SHP77 (cell line): ENCODE measurements around the gene NXNL1.
"Not testable (repeated sequence)": the region's sequence is repeated elsewhere in the genome, so short reads cannot be mapped to it uniquely, and the experiment has no call there.

Source experiments
- DNase-seq, 2 experiments: peaks; one replicate each; lab custom pipeline; 2025; lab: John Stamatoyannopoulos, UW

The NXNL1 gene, protein sequence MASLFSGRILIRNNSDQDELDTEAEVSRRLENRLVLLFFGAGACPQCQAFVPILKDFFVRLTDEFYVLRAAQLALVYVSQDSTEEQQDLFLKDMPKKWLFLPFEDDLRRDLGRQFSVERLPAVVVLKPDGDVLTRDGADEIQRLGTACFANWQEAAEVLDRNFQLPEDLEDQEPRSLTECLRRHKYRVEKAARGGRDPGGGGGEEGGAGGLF

DNA sequence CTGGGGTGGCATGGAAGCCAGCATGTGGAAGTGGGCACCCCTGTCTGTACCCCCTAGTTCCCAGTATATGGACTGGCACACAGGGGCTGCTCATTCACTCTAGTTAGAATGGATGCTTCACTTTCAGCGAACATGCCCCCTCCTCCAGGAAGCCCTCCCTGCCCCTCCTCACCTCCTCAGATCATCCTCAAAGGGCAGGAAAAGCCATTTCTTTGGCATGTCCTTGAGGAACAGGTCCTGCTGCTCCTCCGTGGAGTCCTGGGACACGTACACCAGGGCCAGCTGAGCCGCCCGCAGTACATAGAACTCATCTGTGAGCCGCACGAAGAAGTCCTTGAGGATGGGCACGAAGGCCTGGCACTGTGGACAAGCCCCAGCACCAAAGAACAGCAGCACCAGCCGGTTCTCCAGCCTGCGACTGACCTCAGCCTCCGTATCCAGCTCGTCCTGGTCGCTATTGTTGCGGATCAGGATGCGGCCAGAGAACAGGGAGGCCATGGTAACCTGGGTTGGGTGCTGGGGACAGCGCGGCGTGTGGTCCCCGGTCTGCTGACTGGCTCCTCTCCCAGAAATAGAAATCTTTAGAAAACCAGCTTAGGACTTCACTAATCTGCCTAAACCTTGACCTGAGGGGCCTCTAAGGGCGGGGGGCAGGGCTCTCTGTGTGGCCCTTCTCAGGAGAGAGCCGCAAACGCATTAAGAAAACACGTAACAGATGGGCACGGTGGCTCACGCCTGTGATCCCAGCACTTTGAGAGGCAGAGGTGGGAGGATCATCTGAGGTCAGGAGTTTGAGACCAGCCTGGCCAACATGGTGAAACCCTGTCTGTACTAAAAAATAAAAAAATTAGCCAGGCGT lies at the start of gene NXNL1:
Gene NXNL1 (minus strand): TSS at position 555 of the 859 bp plus-strand sequence. CDS start 57 bp downstream, at position 498.
- no peak for DNase-seq

DNA sequence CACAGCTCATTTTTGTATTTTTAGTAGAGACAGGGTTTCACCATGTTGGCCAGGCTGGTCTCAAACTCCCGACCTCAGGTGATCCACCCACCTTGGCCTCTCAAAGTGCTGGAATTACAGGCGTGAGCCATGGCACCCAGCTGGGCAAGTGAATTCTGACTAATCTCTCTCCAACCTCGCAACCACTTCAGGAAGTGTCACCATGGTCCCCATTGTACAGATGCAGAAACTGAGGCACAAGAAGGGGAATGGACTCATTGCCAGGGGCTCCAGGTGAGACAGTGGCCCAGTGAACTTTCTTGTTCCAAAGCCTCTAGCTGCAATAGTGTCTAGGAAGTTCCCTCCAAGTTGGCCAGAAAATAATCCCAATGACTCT lies 47.8 kb upstream of the NXNL1 start:
- DNase-seq, result not testable (repeated sequence)

DNA sequence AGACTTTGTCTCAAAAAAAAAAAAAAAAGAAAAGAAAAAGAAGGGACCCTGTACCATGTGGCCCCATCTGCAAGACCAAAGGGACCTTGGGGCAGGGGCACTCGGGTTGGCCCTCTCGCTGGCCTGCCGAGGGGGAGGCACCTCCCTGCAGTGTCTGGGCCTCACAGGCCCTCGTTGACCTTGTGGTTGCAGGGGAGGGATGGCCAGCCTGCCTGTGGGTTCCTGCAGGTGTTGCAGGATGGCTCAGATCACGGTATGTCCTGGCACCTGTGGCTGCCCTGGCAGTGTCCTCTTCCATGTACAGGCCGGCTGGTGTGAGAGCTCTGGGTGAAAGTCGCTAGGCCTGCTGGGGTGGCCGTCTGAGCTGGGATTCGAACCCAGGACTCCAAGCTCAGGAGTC lies 46.0 kb upstream of the NXNL1 start:
- DNase-seq, result no peak

DNA sequence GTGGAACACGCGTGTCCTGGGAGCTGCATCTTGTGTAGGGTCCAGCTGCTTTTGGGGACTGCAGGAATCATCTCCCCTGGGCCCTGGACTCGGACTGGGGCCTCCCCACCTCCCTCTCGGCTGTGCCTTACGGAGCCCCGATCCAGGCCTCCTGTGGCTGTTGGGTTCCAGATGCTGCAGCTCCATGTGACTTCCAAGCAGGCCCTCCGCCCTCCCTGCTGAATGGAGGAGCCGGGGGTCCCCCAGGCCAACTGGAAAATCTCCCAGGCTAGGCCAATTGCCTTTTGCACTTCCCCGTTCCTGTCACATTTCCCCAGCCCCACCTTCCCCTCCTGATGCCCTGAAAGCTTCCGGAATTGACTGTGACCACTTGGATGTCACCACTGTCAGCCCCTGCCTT lies 44.5 kb upstream of the NXNL1 start:
- DNase-seq, result no peak

DNA sequence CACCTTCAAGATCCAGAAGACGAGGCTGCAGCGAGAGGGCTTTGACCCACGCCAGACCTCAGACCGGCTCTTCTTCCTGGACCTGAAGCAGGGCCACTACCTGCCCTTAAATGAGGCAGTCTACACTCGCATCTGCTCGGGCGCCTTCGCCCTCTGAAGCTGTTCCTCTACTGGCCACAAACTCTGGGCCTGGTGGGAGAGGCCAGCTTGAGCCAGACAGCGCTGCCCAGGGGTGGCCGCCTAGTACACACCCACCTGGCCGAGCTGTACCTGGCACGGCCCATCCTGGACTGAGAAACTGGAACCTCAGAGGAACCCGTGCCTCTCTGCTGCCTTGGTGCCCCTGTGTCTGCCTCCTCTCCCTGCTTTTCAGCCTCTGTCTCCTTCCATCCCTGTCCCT lies 43.7 kb upstream of the NXNL1 start:
- DNase-seq, result no peak

DNA sequence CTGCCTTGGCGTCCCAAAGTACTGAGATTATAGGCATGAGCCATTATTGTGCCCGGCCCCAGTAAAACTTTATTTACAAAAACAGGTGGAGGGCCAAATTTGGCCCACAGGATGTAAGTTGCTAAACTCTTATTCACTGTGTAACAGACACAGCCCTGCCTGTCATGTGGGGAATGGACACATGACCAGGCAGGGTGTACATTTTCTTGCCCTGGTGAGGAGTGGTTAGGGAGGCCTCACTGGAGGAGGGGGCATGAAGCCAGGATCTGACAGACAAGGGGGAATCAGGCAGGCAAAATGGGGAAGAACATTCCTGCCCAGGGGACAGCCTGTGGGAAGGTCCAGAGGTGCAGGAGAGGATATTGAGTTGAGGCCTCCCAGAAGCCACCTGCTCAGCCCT lies 43.3 kb upstream of the NXNL1 start:
- DNase-seq, result no peak

DNA sequence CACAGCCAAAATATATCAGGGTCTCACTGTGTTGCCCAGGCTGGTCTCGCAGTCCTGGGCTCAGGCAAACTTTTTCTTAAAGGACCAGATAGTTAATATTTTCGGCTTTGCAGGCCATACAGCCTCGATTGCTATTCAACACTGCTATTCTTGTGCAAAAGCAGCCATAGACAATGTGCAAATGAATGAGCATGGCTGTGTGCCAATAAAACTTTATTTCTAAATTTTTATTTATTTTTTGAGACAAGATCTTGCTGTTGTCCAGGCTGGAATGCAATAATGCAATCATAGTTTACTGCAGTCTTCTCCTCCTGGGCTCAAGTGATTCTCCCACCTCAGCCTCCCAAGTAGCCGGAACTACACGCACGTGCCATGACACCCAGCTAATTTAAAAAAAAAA lies 42.5 kb upstream of the NXNL1 start:
- DNase-seq, result no peak

DNA sequence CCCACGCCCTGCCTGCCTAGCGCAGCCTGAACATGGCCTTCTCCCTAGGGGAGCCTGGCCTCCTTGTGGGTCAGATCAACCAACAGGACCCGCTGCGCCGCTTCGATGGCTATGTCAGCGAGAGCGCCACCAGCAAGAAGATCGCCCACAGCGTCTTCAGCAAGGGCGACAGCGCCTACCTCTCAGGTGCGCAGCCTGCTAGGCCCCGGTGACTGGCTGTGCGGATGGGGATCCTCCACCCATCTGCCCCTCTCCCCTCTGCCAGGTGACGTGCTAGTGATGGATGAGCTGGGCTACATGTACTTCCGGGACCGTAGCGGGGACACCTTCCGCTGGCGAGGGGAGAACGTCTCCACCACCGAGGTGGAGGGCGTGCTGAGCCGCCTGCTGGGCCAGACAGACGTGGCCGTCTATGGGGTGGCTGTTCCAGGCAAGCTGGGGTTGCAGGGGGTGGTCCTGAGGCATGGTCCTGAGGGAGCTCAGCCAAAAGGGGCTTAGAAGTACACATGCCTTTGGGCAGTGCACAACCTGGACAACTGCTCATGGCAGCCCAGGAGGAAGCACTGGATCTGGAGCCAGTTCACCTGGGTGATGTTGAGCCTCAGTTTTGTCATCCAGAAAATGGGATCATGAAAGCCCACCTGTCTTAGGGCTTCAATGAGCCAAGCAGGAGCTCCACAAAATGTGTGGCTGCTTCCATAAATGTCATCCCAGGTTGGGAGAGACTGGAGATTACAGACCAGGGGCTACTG lies 39.9 kb upstream of the NXNL1 start:
- DNase-seq, result no peak

DNA sequence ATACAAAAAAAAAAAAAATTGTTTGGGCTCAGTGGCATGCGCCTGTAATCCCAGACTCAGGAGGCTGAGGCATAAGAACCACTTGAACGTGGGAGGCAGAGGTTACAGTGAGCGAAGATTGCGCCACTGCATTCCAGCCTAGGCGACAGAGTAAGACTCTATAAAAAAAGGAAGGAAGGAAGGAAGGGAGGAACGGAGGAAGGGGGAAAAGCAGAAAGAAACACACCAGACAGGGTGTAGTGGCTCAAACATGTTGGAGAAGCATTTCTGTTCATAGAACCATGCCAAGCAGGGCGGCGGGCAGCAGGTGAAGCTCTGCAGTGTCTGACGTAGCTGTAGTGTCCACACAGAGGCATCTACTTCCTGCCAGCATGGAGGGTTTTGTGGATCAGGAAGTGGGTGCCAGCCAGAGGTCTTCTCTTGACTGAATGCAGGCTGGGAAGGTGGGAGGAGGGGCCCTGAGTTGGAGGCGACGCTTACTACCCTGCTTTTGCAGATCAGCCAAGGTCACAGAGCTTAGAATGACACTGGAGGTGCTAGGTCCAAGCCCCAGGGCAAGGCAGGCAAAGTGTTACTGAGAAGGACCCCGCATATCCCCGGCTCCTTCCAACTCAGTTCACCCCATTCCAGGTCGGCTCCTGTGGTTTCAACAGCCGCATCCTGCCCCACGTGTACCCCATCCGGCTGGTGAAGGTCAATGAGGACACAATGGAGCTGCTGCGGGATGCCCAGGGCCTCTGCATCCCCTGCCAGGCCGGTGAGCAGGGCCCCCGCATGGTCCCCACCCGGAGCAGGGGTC lies 39.1 kb upstream of the NXNL1 start:
- peak; percentile 59 to 84 for DNase-seq

DNA sequence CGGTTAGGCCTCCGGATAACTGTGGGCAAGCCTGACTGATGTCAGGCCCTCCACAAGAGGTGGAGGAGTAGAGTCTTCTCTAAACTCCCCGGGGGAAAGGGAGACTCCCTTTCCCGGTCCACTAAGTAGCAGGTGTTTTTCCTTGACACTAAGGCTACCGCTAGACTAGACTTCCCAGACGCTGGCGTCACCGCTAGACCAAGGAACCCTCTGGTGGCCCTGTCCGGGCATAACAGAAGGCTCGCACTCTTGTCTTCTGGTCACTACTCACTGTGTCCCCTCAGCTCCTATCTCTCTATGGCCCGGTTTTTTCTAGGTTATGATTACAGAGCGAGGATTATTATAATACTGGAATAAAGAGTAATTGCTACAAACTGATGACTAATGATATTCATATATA lies 38.3 kb upstream of the NXNL1 start:
- peak; percentile 14 to 29 for DNase-seq

DNA sequence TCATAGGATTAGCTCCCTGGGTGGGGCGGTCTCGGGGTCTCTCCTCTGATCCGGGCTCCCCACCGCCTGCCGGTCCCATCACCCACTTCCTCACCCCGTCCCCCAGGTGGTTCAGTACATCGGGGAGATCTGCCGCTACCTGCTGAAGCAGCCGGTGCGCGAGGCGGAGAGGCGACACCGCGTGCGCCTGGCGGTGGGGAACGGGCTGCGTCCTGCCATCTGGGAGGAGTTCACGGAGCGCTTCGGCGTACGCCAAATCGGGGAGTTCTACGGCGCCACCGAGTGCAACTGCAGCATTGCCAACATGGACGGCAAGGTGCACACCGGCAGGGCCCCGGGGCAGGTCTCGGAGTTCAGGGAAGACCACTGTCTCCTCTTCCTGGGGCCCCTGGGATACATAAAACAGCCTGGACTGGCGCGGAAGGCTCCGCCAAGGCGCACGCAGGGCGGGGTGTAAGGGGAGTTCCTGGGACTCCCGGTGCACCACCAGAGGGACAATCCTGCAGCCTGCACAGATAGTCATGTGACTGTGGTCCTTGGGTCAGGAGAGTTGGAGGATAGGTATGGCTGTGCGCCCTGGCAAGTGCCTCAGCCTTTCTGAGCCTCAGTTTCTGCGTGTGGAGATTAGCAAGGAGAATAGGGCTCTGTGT lies 36.5 kb upstream of the NXNL1 start:
- no peak for DNase-seq

DNA sequence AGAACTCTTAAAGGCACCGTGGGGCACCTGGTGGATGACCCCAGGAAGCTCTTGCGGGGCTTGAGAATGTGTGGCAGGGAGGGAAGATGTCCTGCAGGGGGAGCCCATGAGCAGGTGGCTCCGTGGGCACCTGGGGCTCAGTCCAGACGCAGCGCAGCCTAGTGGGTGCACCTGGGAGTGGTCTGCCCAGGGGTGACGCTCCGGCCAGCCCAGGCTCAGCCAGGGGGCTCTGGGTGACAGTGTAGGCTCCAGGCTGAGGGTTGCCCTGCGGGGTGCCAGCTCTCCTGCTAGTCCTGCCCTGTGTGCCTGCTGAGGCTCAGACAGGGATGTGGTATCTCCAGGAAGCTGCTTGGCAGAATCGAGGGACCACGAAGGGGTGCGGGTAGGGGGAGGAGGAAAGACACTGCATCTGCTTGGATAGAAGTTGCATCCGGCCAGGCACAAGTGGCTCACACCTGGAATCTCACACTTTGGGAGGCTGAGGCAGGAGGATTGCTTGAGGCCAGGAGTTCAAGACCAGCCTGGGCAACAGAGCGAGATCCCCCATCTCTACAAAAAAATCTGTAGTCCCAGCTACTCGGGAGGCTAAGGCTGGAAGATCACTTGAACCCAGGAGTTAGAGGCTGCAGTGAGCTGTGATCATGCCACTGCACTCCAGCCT lies 35.7 kb upstream of the NXNL1 start:
- DNase-seq, result peak; percentile 74 to 82

DNA sequence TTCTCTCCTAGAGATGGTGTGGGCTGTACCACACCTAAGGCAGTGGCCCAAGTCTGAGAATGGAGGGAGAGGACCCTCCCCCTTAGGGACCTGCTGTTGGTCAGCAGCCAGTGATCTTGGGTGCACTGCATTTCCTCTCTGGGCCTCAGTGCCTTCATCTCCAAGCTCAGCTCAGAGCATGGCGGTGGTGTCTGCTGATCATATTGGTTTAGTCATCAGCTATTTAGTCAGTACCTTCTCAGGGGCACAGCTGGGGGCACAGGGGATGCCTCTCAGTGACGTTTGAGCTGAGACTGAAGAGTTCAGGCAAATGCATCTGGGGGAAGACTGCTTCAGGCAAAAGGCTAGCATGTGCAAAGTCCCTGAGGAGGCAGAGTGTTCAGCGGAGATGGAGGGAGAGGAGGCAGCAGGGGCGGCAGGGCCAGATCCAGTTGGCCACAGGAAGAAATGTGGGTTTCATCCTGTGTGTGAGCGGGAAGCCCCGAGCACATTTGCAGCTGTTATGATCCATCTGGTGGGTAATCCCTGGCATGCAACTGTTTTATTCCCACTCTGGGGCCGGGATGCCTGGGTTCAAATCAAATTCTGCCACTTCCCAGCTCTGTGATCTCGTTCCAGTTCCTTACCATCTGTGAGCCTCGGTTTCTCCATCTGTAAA lies 35.0 kb upstream of the NXNL1 start:
- DNase-seq, result no peak

DNA sequence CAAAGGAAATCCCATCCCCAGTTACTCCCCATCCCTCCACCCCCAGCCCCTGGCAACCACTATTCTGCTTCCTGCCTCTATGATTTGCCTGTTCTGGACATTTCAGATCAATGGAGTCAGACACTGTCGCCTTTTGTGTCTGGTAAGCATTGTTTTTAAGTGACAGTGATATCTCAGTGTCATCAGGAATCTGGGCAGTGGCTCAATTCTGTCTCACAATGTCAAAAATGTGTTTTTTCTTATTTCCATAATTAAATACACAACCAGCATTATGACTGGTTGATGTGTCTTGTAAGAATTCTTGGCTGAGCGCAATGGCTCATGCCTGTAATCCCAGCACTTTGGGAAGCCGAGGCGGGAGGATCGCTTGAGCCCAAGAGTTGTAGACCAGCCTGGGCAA lies 30.6 kb upstream of the NXNL1 start:
- DNase-seq, result no peak

DNA sequence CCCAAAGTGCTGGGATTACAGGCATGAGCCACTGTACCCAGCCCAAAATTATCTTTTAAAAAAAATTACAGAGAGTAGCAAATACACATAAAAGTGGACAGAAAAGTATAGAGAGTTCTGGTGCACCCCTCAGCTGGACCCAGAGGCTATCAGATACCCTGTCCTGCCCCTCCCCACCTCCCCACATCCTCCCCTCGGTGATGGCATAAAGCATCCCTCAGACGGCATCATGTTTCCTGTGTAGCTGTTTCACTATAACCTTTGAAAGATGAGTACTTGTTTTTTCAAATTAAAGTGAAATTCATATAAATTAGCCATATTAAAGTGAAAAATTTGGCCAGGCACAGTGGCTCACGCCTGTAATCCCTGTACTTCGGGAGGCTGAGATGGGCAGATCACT lies 29.7 kb upstream of the NXNL1 start:
- no peak for DNase-seq

DNA sequence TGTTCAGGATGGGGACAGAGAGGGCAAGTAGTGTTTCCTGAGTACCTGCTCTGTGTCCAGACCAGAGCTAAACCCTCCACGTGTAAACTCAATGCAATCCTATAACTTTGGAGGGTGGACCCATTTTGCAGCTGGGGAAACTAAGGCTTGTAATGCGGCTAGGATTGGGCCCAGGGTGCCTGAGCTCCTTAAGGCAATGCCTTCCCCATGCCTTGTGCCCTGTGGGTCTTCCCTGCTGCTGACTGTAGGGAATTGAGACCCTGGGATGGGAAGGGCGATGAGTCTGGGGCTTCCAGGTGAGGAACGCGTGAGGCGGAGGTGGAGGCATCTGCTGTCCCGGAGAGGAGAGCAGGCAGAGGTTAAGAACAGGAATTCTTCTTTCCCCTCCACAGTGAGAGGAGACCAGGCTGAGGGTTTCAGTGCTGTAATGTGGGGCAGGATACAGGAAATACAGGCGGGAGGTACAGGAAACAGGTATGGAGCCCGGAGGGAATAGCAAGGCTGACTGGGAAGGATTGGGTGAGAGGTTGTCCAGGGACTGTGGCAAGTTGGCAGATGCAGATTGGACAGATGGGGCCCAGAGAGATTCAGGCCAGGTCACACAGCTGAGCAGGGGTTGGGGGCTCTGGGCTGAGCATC lies 28.8 kb upstream of the NXNL1 start:
- DNase-seq, result no peak

DNA sequence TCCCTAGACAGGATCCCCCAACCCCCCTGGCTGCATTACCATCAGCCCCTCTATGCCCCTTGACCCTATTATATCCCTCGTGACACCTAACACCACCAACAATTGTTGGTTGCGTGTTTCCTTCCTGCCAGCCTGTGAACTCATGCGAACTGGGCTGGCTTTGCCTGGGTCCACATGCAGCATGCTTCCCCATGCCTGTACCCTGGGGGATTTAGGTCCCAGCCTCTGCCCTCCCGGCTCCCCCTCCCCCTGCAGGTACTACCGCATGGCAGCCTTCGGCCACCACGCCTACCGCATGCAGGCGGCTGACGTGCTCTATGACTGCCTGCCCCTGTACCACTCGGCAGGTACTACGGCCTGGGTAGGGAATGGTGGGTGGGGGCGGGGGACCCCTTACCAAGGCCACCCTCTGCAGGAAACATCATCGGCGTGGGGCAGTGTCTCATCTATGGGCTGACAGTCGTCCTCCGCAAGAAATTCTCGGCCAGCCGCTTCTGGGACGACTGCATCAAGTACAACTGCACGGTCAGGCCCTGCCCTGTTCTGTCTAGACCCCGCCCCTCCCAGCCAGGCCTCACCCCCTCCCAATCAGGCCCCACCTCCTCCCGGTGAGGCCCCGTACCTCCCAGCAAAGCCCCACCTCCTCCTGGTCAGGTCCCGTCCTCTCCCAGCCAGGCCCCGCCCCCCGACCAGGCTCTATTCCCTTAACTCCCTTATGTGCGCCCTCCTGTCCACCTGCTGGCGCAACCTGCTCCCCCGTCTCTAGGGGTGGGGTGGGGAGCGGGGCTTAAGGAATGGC lies 28.1 kb upstream of the NXNL1 start:
- DNase-seq, result peak; percentile 20 to 56

DNA sequence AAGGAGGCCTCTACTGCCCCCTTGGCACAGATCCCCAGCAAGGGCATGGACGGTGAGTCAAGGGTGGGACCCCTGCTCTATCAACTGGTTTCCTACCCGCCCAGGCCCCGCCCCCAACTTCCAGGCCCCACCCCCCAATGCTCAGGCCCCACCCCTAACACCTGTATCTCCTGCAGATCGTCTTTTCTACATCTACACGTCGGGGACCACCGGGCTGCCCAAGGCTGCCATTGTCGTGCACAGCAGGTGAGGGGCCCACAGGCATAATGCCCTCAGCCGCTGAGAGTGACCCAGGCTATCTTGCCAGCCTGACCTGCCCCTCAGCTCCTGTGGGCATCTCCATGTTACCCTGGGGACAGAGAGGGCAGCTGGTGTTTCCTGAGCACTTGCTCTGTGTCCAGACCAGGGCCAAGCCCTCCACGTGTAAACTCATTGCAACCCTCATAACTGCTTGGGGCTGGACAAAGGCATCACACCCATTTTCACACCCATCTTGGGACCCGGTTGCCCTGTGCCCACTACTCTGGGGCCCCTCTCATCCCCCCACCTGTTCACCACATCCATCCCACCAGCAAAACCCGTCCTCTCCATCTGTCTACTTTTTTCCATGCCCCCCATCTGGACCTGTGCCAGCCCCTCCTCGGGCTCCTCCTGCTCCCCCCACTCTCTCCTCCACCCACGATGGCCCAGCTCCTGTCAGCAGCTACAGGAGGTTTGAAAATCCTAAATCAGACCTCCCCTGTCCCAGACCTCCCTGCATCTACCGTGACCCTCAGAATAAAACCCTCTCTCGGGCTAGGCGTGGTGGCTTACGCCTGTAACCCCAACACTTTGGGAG lies 26.8 kb upstream of the NXNL1 start:
- no peak for DNase-seq
